NCI-H460 (cell line): ENCODE data around the gene SUV39H2. TPM values are rescaled to one million over a fixed set of nuclear protein-coding genes. Genes with fewer than 3 reads are reported as not detected.
A peak's percentile ranks its signal among the peaks of the same experiment; 100 is the strongest.
"Not testable (repeated sequence)": the region's sequence is repeated elsewhere in the genome, so short reads cannot be mapped to it uniquely, and the experiment has no call there.

Source experiments
- DNase-seq: peaks from one replicate; pipeline ENCODE4 v3.0.0-alpha.2; 2016; ENCODE audit warnings: low read depth; ENCODE audit errors: extremely low read depth
- polyA plus RNA-seq: library from polyadenylated mRNA; depleted of rRNA; stranded (reverse); fragments of >200 nt; gene quantifications from 2 replicates; pipeline ENCODE4 v1.2.3, GENCODE V29; 2014; cell fraction: nucleus; rRNA removed
- total RNA-seq: library from RNA; depleted of rRNA; stranded (reverse); fragments of >200 nt; shearing (Covaris generic); gene quantifications from 2 replicates; pipeline ENCODE4 v1.2.3, GENCODE V29; 2014; rRNA removed

Gene SUV39H2, protein sequence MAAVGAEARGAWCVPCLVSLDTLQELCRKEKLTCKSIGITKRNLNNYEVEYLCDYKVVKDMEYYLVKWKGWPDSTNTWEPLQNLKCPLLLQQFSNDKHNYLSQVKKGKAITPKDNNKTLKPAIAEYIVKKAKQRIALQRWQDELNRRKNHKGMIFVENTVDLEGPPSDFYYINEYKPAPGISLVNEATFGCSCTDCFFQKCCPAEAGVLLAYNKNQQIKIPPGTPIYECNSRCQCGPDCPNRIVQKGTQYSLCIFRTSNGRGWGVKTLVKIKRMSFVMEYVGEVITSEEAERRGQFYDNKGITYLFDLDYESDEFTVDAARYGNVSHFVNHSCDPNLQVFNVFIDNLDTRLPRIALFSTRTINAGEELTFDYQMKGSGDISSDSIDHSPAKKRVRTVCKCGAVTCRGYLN
- 13.5 and 16.3 TPM in 2 replicates for total RNA-seq
- polyA plus RNA-seq: 16.0 and 24.0 TPM in 2 replicates

DNA sequence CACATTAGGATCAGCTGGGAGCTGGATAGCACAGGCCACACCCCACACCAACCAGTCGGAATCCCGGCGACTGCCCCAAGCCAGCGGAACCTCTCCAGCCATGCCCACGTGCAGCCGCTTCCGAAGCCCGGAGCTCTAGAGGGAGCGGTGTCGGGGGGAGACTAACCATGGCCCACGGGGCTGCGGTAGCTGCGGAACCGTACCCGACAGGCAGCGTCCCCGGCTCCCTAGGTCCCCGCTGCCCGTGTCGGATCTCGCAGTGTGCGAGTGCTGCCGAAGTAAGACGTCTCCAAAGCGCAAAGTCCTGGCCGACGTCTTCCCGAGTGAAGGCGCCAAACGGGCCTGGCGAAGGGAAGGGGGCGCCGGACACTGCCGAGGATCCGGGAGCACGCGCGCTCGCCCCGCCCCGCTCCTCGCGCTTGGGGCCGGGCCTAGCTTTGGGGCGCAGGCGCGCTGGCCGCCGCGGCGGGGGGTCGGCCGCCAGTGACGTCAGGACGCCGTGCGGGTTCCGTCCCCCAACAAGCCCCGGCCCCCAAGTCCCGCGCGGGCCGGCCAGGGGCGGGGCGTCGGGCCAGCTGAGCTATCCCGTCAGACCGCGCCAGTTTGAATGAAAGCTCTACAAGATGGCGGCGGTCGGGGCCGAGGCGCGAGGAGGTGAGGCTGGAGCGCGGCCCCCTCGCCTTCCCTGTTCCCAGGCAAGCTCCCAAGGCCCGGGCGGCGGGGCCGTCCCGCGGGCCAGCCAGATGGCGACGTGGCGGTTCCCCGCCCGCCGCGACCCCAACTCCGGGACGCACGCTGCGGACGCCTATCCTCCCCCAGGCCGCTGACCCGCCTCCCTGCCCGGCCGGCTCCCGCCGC is at the start of gene SUV39H2:
Gene SUV39H2, plus strand, starts transcription at position 601 of the 858 bp plus-strand sequence. Its CDS starts 23 bp downstream, at position 624.
- DNase-seq: peak; percentile 86

DNA sequence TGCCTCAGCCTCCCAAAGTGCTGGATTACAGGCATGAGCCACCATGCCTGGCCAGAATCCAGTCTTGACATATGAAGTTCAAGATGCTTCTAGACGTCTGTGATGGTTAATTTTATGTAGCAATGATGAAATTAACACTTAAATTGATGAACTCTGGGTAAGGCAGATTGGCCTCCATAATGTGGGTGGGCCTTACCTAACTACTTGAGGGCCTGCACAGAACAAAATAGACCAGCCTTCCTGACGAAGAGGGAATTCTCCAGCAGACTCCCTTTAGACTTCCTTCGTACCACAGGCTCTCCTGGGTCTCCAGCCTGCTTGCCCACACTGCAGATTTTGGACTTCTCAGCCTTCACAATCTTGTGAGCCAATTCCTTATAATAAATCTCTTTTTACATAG is 45.6 kb upstream of the SUV39H2 start:
- DNase-seq: no peak

DNA sequence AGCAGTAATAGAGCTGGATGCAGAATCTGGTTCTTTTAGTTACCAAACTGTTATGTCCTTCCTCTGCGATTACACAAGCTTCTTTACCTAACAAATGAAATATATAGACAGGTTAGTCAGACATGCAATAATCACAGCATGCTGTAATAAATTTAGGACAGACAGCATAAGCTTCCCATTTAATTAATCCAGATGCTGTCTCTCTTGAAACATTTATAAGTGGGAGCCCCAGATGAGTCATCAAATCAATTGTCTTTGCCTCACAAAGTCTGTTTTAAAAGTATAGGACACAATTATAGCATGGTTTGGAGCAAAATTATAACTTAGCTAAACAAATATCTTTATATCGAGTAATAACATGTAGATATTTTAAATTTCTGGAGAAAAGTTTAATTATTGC is 42.5 kb upstream of the SUV39H2 start:
- no peak for DNase-seq

DNA sequence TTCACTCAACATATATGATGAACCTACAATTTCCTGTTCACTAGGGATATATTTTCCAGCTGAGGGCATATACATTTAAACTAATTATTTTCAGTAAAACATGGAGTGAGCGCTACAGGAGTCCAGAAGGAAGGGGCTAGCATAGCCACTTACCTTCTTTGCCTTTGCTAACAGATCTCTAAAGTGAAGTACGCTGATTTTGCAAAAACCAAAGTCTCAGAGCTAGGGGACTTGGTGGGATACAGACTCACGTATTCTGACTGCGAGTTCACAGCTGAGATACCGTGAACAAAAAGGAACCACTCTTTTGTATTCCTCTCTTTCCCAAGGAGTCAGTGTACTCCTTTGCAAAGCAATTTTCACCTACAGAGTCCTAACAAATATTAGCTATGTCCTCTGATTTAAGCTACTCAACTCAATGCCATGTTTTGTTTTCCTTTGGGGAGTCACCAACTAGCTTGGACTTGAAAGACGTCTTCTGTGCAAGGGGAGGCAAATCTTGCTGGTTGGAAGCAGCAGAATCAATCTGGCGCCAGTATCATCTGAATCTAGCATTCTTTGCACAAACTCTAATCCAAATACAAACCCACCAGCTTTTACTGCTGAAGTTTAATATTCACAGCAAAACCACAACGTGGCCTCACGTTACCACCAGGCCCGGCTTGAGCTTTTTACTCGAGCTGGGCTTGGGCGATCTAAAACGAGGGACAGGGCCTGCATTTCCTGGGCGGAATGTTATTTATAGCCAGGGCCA is 41.5 kb upstream of the SUV39H2 start:
- DNase-seq: no peak

DNA sequence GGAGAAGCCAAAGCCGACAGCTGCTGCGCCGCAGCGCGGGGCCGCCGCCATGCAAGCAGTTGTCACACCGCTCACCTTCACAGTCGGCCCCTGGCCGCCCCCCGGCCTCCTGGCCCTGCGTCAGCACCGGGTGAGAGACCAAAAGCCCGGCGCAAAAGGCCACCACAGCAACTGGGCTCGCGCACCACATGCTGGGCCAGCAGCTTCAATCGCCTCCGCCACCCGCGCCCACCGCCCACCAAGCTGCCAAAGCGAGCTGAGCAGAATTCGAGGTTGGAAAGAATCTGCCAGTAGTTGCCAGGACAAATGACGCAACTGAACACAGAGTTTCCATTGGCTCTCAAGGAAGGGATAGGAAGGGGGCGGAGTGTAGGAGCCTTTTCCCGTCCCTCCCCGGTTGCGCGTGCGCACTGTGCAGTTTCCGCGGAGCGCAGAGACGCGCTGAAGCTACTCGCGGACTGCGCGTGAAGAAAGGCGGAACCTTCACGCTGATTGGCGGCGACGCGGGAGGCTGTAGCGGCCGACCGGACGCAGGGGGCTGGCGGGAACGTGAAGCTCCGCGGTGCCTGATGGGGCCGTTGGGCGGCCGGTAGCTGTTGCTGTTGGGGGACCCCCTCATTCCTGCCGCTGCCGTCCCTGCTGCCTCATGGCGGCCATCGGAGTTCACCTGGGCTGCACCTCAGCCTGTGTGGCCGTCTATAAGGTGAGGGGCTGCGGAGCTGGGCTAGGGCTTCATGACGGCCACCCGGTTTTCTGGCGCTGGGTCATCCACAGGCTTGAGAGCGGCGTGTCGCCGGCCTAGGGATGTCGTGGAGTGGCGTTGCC is 40.7 kb upstream of the SUV39H2 start, which contains the start of the genes CDNF, HSPA14 and MSANTD7:
Gene CDNF, minus strand, starts transcription at position 281 of the 825 bp plus-strand sequence. Its CDS starts 91 bp downstream, at position 190.
Gene HSPA14, plus strand, starts transcription at position 550 of the 825 bp plus-strand sequence. Its CDS starts 97 bp downstream, at position 647.
Gene MSANTD7, plus strand, starts transcription at position 550 of the 825 bp plus-strand sequence. CDS start 3,979 bp downstream, outside the sequence.
- peak; percentile 97 for DNase-seq

DNA sequence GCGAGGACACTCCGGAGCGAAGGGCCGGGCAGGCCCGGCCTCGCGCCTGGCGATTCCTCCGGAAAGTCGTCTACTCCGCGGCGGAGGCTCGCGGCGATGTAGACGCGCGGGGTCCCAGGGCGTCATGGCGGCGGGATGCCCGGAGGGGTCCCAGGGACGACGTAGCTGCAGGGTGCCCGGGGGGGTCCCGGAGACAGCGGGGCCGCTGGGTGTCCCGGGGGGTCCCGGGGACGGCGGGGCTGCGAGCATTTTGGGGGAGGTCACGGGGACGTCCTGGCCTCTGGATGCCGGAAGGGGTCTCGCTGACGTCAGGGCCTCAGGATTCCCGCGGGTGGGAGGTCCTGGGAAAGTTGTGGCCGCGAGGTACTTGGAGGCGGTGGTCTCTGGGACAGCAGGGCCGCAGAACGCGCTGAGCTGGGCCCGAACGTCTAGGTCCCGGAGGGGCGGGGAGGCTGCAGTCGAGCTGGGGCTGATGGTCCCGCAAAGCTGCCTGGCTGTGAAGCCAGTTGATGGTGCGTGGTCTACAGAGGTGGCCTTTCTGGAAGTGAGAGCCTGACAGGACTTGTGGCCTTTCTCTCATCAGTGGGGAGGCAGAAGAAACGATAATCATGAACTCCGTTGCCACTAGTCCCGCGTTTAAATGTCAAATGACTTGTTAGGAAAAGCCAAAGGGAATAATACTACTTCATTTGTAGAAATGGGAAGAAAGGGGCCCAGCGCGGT is 39.9 kb upstream of the SUV39H2 start:
- DNase-seq: no peak

DNA sequence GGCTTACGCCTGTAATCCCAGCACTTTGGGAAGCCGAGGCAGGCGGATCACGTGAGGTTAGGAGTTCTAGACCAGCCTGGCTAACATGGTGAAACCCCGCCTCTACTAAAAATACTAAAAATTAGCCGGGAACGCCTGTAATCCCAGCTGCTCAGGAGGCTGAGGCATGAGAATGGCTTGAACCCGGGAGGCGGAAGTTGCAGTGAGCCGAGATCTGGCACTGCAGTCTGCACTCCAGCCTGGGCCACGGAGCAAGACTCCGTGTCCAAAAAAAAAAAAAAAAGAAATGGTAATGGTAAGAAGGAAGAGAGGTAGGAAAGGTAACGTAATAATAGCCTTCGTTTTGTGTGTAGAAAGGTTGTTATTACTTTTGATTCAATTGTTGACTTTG is 39.4 kb upstream of the SUV39H2 start:
- no peak for DNase-seq

DNA sequence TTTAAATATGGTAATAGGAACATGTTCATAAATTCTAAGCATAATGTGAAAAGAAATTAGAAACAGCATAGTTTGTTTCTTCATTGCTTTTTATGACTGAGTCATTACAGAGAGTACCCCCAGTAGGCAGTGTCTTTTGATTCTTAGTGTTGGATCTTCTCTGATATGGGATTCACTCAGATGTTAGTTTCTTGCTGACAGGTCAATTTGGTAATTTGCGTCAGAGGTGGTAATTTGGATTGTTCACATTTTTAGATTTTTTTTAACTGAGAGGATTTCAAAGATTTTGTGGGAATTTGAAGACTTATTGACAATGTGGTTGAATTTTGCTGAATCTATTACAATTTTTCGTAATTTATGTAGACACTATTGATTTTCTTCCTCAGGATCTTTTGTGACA is 38.5 kb upstream of the SUV39H2 start:
- no peak for DNase-seq

DNA sequence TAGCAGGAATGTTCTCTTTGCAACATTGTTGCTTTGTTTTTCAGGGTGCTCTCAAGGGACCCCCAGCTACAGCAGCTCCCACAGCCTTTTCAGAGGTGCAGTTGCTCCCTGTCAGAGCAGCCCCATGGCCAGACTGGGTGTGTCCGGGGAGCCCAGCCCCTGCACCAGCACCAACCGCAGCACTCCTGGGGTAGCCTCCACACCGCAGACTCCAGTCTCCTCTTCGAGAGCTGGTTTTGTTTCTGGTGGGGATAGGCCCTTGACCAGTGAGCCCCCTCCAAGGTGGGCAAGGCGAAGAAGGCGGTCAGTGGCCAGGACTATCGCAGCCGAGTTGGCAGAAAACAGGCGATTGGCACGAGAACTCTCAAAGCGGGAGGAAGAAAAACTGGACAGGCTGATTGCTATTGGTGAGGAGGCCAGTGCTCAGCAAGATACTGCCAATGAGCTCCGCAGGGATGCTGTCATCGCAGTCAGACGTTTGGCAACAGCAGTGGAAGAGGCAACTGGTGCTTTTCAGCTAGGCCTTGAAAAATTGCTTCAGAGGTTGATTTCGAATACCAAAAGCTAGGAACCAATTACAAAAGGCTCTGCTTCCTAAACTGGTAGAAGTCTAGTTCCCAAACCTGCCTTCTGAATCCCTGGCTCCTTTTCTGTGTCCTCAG is 35.2 kb upstream of the SUV39H2 start:
- no peak for DNase-seq

DNA sequence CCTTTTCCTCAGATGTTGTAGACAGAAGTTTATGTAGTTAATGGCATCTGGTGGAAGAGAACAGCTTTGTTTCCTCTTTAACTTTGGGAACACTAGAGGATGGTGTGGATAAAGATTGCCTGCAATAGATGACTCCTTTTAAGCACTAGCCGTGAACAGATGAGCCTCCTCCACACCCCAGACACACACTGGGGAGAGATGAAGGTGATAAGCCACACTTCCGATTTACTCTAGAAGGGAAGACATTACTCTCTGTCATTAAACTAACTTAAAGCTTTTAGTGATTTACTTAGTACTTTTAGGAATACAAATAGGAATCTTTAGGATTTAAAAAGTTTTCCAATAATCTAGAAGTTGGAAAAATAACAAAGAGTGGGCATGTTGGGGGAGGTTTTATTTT is 33.7 kb upstream of the SUV39H2 start:
- DNase-seq: no peak

DNA sequence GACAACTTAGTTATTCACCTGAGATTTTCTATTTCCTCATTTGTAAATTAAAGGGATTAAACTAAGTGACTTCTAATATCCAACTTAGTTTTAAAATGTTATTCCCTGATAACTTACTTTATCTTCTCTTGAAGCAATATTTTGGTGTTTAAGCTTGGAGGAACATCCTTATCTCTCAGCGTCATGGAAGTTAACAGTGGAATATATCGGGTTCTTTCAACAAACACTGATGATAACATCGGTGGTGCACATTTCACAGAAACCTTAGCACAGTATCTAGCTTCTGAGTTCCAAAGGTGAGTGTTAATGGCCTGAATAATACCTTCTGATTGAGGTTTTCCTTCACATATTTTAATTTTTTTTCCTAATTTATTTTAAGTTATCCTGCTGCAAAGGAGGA is 26.4 kb upstream of the SUV39H2 start:
- no peak for DNase-seq

DNA sequence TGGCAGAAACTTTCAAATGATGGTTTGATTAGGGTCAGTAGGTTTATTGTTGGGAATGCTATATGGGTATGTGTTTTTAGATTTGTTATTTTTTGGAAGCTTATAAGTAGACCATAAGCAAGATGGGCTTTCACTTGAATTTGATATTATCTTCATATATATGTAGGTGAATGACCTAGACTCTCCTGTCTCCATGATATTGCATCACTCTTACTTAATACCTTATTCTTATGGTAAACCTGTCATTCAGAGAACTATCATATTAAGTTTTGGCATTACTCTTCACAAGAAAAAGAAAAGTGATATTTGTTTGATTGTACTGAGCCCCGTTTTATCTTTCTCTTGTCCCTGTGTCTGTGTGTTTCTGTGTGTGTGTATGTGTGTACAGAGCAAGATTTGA is 23.2 kb upstream of the SUV39H2 start:
- no peak for DNase-seq

DNA sequence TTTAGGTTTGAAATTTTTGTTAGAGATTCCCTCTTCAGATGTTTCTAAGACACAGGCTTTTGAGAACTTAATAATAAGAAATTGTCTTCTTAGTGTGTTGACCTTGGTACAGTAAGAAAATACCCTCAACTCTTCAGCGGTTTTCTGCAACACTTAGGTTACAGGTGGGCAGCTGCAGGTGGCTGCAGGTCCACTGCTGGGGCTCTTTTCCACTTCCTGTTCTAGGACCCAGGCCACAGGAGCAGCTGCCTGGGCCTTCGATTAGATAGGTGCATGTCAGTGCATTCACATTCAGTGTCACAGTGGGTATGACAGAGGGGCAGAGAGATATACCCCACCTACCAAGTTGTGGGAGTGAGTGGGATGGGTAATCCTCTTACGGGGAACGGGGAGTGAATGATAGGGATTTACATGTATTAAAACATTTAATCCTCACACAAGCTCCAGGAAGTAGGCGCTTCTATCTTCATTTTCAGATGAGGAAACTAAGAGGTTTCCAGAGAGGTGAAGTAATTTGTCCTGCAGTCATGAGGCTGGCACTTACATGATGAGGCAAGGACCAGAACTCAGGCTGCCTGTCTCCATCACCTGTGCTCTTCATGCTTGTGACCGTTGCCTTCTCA is 20.2 kb upstream of the SUV39H2 start:
- DNase-seq: no peak

DNA sequence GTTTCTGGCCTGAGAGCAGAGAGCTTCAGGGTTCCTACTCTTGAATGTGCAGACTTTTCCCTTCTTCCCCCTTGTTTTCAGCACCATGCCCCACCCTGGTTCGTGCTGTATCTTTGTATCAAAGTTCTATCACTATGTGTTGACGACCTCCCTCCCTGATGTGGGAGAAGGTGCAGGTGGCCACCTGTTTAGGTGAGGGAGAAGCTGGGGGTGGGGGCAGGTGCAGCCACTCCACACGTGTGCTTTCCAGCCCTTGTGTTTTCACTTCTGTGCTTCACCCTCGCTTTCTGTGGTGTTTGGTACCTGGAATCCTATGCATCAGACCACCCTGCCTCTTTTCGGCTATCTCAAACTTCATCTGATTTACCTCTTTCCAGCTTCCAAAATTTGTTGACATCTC is 19.6 kb upstream of the SUV39H2 start:
- DNase-seq: no peak

DNA sequence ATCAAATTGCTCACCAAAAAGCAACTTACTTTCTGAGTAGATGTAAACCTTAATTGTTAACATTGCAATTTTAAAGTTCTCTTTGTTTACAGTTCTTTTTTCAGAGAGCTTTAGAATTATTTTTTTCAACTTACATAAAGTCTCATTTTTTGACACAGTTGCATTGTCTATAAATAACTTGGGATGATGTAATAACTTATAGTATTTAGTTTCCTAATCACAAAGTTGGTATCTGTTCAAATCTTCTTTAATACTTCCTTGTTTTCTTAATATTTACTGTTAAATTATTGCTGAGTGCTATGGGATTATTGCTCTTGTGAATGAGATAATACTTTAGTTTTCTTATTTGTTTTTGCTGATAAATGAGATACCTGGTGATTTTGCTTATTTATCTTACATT is 18.9 kb upstream of the SUV39H2 start:
- no peak for DNase-seq

DNA sequence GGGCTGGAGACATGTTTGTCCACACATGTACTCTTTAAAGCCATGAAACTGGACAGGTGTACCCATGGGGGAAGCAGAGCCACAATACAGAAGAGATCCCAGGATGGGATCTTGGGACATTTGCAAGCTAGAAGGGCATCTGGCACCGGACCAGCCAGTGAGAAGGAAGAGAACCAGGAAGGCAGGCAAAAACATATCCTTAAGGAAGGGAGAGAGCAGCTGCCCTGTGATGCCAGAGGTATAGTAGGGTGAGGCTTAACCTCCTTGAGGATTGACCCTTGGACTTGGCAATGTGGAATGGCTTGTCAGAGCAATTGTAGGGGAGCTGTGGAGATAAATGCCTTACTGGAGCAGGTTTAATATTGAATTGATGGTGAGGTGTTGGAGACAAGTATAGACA is 17.9 kb upstream of the SUV39H2 start:
- no peak for DNase-seq

DNA sequence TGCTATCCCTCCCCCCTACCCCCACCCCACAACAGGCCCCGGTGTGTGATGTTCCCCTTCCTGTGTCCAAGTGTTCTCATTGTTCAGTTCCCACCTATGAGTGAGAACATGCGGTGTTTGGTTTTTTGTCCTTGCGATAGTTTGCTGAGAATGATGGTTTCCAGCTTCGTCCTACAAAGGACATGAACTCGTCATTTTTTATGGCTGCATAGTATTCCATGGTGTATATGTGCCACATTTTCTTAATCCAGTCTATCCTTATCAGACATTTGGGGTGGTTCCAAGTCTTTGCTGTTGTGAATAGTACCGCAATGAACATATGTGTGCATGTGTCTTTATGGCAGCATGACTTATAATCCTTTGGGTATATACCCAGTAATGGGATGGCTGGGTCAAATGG is 14.2 kb upstream of the SUV39H2 start:
- not testable (repeated sequence) for DNase-seq

DNA sequence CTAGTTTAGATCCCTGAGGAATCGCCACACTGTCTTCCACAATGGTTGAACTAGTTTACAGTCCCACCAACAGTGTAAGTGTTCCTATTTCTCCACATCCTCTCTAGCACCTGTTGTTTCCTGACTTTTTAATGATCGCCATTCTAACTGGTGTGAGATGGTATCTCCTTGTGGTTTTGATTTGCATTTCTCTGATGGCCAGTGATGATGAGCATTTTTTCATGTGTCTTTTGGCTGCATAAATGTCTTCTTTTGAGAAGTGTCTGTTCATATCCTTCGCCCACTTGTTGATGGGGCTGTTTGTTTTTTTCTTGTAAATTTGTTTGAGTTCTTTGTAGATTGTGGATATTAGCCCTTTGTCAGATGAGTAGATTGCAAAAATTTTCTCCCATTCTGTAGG is 13.8 kb upstream of the SUV39H2 start:
- not testable (repeated sequence) for DNase-seq
